ENCODE measurements around the gene TMEM131.

DNA sequence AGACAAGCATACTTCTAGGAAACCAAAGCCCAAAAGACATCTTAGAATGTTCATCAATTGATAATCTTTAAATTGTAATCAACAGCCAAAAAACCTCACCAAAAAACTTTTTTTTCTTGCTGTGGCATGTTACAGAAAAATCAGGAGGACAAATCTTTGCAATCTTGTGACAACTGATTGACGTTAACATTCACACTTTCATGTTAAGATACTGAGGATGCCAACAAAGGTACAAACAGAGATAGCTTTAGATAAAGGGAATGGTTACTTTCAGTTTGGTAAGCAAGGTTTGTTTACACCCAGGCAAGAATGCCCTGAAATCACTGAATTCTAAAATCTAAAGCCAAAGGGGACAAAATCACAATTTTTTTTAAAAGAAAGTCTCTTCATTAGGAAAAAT, 190.0 kb downstream of the TMEM131 start:
- TF ChIP-seq, protein P1, sequence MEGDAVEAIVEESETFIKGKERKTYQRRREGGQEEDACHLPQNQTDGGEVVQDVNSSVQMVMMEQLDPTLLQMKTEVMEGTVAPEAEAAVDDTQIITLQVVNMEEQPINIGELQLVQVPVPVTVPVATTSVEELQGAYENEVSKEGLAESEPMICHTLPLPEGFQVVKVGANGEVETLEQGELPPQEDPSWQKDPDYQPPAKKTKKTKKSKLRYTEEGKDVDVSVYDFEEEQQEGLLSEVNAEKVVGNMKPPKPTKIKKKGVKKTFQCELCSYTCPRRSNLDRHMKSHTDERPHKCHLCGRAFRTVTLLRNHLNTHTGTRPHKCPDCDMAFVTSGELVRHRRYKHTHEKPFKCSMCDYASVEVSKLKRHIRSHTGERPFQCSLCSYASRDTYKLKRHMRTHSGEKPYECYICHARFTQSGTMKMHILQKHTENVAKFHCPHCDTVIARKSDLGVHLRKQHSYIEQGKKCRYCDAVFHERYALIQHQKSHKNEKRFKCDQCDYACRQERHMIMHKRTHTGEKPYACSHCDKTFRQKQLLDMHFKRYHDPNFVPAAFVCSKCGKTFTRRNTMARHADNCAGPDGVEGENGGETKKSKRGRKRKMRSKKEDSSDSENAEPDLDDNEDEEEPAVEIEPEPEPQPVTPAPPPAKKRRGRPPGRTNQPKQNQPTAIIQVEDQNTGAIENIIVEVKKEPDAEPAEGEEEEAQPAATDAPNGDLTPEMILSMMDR (conservative IDR thresholded peaks at IDR 0.05; ENCODE audit: low read depth in 2 of 2), result no peak
- no peak for TF ChIP-seq EZH2 (IDR thresholded peaks at IDR 0.05; ENCODE audit: low read depth, unreplicated experiment)
- no peak for TF ChIP-seq POLR2AphosphoS5 (IDR thresholded peaks at IDR 0.05; ENCODE audit: low read depth)
- TF ChIP-seq ETS1 (IDR thresholded peaks at IDR 0.05), result no peak
- no peak for TF ChIP-seq REST (IDR thresholded peaks at IDR 0.05; ENCODE audit: unreplicated experiment)
- no peak for TF ChIP-seq EZH2phosphoT487 (IDR thresholded peaks at IDR 0.05; ENCODE audit: unreplicated experiment)
- no peak for TF ChIP-seq CREB1 (CRISPR knock-in tag; IDR thresholded peaks at IDR 0.05; ENCODE audit: low read depth)
- no peak for TF ChIP-seq ZNF331 (CRISPR knock-in tag; IDR thresholded peaks at IDR 0.05; ENCODE audit: low read depth)
- TF ChIP-seq NANOG (IDR thresholded peaks at IDR 0.05; ENCODE audit: borderline replicate concordance), result no peak
